ENCODE data around the gene FSIP1.

FSIP1 gene

GRCh38 chr15:39613271-39613670 is 169.4 kb downstream of the FSIP1 start:
- DNase-seq, result no peak

GRCh38 chr15:39610665-39611064 is 172.0 kb downstream of the FSIP1 start:
- DNase-seq, result no peak

GRCh38 chr15:39609166-39609916 is 173.3 kb downstream of the FSIP1 start:
- no peak for DNase-seq

GRCh38 chr15:39608185-39609139 is 174.2 kb downstream of the FSIP1 start:
- no peak for DNase-seq

GRCh38 chr15:39605146-39605545 is 177.5 kb downstream of the FSIP1 start:
- DNase-seq, result no peak

GRCh38 chr15:39602143-39602542 is 180.5 kb downstream of the FSIP1 start:
- no peak for DNase-seq

GRCh38 chr15:39599871-39600270 is 182.8 kb downstream of the FSIP1 start:
- no peak for DNase-seq

GRCh38 chr15:39598958-39599845 is 183.4 kb downstream of the FSIP1 start:
- DNase-seq, result no peak

- no peak for DNase-seq
Measured at GRCh38 chr15:39598186-39598850, 184.3 kb downstream of the FSIP1 start.

GRCh38 chr15:39597751-39598185 is 184.9 kb downstream of the FSIP1 start:
- DNase-seq, result no peak

- DNase-seq, result no peak
Measured at GRCh38 chr15:39597336-39597735, 185.3 kb downstream of the FSIP1 start.

- DNase-seq, result no peak
Measured at GRCh38 chr15:39596358-39597051, 186.1 kb downstream of the FSIP1 start.

GRCh38 chr15:39595338-39596221 is 187.1 kb downstream of the FSIP1 start:
- no peak for DNase-seq

GRCh38 chr15:39594446-39595337 is 187.9 kb downstream of the FSIP1 start:
- no peak for DNase-seq

GRCh38 chr15:39593656-39594445 is 188.8 kb downstream of the FSIP1 start:
- no peak for DNase-seq

GRCh38 chr15:39593071-39593655 is 189.5 kb downstream of the FSIP1 start:
- no peak for DNase-seq

- no peak for DNase-seq
Measured at GRCh38 chr15:39592500-39592899, 190.1 kb downstream of the FSIP1 start.

GRCh38 chr15:39591896-39592315 is 190.7 kb downstream of the FSIP1 start:
- DNase-seq, result no peak

All from stimulated activated CD4-positive, alpha-beta T cell treated with anti-CD3 and anti-CD28 coated beads, Interleukin-4, amount 100 ng/mL, for 1 hour (primary cell).